HG02943 (cell line): Measurements from ENCODE around the gene FARS2.
"Not testable (repeated sequence)": the region's sequence is repeated elsewhere in the genome, so short reads cannot be mapped to it uniquely, and the experiment has no call there.

Source experiments
- ATAC-seq: cut with Tn5 transposase; IDR thresholded peaks from one replicate; pipeline ENCODE4 v1.9.1; 2021; ENCODE audit warnings: mild to moderate bottlenecking, low read depth, moderate library complexity; ENCODE audit not compliant: unreplicated experiment

The FARS2 gene

GRCh38 chr6:5562277-5562676, 301.0 kb downstream of the FARS2 start:
- ATAC-seq, result no peak

- ATAC-seq, result no peak
These were observed 301.8 kb downstream of the FARS2 start for GRCh38 chr6:5563086-5563485.

GRCh38 chr6:5564746-5565145, 303.4 kb downstream of the FARS2 start:
- not testable (repeated sequence) for ATAC-seq

GRCh38 chr6:5565971-5566370, 304.7 kb downstream of the FARS2 start:
- ATAC-seq, result no peak

- no peak for ATAC-seq
These were observed 305.4 kb downstream of the FARS2 start for GRCh38 chr6:5566718-5567117.

- ATAC-seq, result no peak
These were observed 306.0 kb downstream of the FARS2 start for GRCh38 chr6:5567352-5567751.

GRCh38 chr6:5567890-5568289, 306.6 kb downstream of the FARS2 start:
- no peak for ATAC-seq

GRCh38 chr6:5569491-5569890, 308.2 kb downstream of the FARS2 start:
- no peak for ATAC-seq

GRCh38 chr6:5570641-5571040, 309.3 kb downstream of the FARS2 start:
- no peak for ATAC-seq

GRCh38 chr6:5580736-5581581, 319.6 kb downstream of the FARS2 start:
- ATAC-seq, result no peak

GRCh38 chr6:5582762-5583161, 321.4 kb downstream of the FARS2 start:
- ATAC-seq, result no peak

GRCh38 chr6:5583528-5583927, 322.2 kb downstream of the FARS2 start:
- no peak for ATAC-seq

- ATAC-seq, result no peak
These were observed 322.8 kb downstream of the FARS2 start for GRCh38 chr6:5584078-5584482.

- ATAC-seq, result no peak
These were observed 326.3 kb downstream of the FARS2 start for GRCh38 chr6:5587648-5588047.

- no peak for ATAC-seq
These were observed 328.3 kb downstream of the FARS2 start for GRCh38 chr6:5589422-5590141.

GRCh38 chr6:5590187-5590586, 328.9 kb downstream of the FARS2 start:
- ATAC-seq, result no peak

GRCh38 chr6:5592886-5593519, 331.7 kb downstream of the FARS2 start:
- no peak for ATAC-seq

GRCh38 chr6:5595184-5595583, 333.9 kb downstream of the FARS2 start:
- no peak for ATAC-seq

GRCh38 chr6:5597413-5597812, 336.1 kb downstream of the FARS2 start:
- ATAC-seq, result no peak

- no peak for ATAC-seq
These were observed 336.8 kb downstream of the FARS2 start for GRCh38 chr6:5598123-5598522.

- ATAC-seq, result no peak
These were observed 337.8 kb downstream of the FARS2 start for GRCh38 chr6:5599127-5599526.
